Non-pigmented ciliary epithelial cell (primary cell): ENCODE measurements around the gene DPP3.
A peak's percentile ranks its signal among the peaks of the same experiment; 100 is the strongest.
"Not testable (repeated sequence)": the region's sequence is repeated elsewhere in the genome, so short reads cannot be mapped to it uniquely, and the experiment has no call there.

Experiments used
- DNase-seq: peaks from one replicate; pipeline ENCODE4 v3.0.0-alpha.2; 2010; ENCODE audit warnings: low read depth

DPP3 gene

GRCh38 chr11:66532784-66533183, 52.5 kb downstream of the DPP3 start:
- no peak for DNase-seq

- DNase-seq: no peak
These were observed 59.1 kb downstream of the DPP3 start for GRCh38 chr11:66539170-66539869.

- DNase-seq: no peak
These were observed 59.6 kb downstream of the DPP3 start for GRCh38 chr11:66539870-66540213.

- not testable (repeated sequence) for DNase-seq
These were observed 60.4 kb downstream of the DPP3 start for GRCh38 chr11:66540598-66540997.

- DNase-seq: no peak
These were observed 61.7 kb downstream of the DPP3 start for GRCh38 chr11:66541892-66542291.

- no peak for DNase-seq
These were observed 62.1 kb downstream of the DPP3 start for GRCh38 chr11:66542362-66542761.

GRCh38 chr11:66543263-66544107, 63.3 kb downstream of the DPP3 start:
- DNase-seq: no peak

- DNase-seq: not testable (repeated sequence)
These were observed 64.7 kb downstream of the DPP3 start for GRCh38 chr11:66544952-66545351.

- peak; percentile 83 for DNase-seq
These were observed 65.6 kb downstream of the DPP3 start, which contains the start of gene ZDHHC24 for GRCh38 chr11:66545701-66546367. Gene ZDHHC24, minus strand, starts transcription at chr11:66546048. Its CDS starts 45 bp downstream, at chr11:66546003.

- no peak for DNase-seq
These were observed 66.2 kb downstream of the DPP3 start, which contains the start of gene ACTN3 for GRCh38 chr11:66546368-66546965. Gene ACTN3, plus strand, starts transcription at chr11:66546903. Its CDS starts 35 bp downstream, at chr11:66546938.

- DNase-seq: no peak
These were observed 66.9 kb downstream of the DPP3 start for GRCh38 chr11:66546966-66547661.

- no peak for DNase-seq
These were observed 67.4 kb downstream of the DPP3 start for GRCh38 chr11:66547662-66548009.

- no peak for DNase-seq
These were observed 67.8 kb downstream of the DPP3 start for GRCh38 chr11:66548041-66548440.

GRCh38 chr11:66548774-66549630, 68.8 kb downstream of the DPP3 start:
- DNase-seq: no peak

- no peak for DNase-seq
These were observed 69.5 kb downstream of the DPP3 start for GRCh38 chr11:66549696-66550095.

GRCh38 chr11:66550887-66551286, 70.7 kb downstream of the DPP3 start:
- no peak for DNase-seq

GRCh38 chr11:66554602-66555001, 74.4 kb downstream of the DPP3 start:
- DNase-seq: no peak

GRCh38 chr11:66555416-66555815, 75.2 kb downstream of the DPP3 start:
- DNase-seq: no peak

GRCh38 chr11:66556086-66556485, 75.9 kb downstream of the DPP3 start:
- no peak for DNase-seq

GRCh38 chr11:66557733-66558326, 77.6 kb downstream of the DPP3 start:
- DNase-seq: no peak
